Measurements from ENCODE around the gene ACTL6A.

The ACTL6A gene

GRCh38 chr3:179608931-179609720, 46.4 kb downstream of the ACTL6A start:
- TF ChIP-seq, protein P1, sequence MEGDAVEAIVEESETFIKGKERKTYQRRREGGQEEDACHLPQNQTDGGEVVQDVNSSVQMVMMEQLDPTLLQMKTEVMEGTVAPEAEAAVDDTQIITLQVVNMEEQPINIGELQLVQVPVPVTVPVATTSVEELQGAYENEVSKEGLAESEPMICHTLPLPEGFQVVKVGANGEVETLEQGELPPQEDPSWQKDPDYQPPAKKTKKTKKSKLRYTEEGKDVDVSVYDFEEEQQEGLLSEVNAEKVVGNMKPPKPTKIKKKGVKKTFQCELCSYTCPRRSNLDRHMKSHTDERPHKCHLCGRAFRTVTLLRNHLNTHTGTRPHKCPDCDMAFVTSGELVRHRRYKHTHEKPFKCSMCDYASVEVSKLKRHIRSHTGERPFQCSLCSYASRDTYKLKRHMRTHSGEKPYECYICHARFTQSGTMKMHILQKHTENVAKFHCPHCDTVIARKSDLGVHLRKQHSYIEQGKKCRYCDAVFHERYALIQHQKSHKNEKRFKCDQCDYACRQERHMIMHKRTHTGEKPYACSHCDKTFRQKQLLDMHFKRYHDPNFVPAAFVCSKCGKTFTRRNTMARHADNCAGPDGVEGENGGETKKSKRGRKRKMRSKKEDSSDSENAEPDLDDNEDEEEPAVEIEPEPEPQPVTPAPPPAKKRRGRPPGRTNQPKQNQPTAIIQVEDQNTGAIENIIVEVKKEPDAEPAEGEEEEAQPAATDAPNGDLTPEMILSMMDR (conservative IDR thresholded peaks at IDR 0.05; ENCODE audit: low read length) = no peak
- H3K4me3 ChIP-seq (ENCODE audit: low read length) = no peak overlapping the region
- no peak for DNase-seq (ENCODE audit: low read depth)

DNA sequence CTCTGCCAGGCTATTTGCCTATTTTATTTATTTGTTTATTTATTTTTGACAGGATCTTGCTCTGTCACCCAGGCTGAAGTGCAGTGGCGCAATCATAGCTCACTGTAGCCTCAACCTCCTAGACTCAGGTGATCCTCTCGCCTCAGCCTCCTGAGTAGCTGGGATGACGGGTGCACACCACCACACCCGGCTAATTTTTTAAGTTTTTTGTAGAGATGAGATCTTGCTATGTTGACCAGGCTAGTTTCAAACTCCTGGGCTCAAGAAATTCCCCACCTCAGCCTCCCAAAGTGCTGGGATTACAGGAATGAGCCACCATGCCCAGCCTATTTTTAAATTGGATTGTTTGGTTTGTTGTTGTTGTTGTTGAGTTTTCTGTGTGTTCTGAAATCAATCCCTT, 47.3 kb downstream of the ACTL6A start:
- no peak overlapping the region for H3K4me3 ChIP-seq (ENCODE audit: low read length)
- DNase-seq (ENCODE audit: low read depth) = no peak
- TF ChIP-seq, protein P1 (conservative IDR thresholded peaks at IDR 0.05; ENCODE audit: low read length) = no peak

DNA sequence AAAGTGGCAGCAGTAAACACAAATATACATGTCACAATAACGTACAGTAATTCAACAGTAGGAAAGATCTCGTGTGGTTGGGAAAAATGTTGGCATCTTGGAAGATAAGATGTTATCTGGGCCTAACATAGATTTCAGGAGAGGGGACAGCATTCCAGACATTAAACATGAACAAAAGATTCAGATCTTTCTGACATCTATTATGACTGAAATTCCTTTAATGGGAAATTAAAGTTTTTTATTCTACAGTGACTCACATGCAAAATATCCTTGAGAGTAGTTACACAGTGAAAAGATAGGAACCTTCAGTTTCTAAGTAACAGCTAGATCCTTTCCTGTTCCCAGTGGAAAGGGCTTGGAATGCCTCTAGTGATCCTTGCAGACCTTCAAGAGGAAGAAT, 51.1 kb downstream of the ACTL6A start:
- no peak overlapping the region for H3K4me3 ChIP-seq (ENCODE audit: low read length)
- peak; percentile 49 for DNase-seq (ENCODE audit: low read depth)
- TF ChIP-seq, protein P1 (conservative IDR thresholded peaks at IDR 0.05; ENCODE audit: low read length) = no peak

DNA sequence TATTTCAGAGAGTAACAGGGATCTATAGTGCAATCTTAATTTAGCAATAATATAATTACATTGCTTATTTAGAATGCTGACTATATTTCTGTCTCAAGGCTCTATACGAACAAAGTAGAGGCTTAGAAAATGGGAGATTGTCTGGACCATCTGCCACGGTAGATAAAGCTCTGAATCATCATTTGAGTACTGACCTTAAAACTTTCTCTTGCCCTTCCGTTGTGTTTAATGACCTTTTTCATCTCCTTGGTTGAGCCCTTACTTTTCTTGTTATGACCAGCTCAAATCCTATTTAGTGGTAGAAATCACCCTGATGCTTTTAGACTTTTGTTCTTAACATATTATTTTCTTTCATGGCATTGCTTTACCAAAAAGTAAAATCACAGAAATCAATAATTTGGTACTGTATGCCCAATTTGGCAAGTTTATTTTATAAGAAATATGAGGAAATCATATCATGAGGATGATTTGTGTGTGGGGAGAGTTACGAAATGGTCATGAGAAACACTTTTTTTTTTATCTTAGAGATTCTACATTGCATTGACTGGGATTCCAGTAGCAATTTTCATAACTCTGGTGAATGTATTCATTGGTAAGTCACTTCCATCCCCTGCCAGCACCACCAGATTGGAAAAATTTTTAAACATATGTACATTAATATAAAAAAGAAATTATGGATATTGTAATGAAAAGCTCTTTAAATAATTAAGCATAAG, 52.9 kb downstream of the ACTL6A start:
- DNase-seq (ENCODE audit: low read depth) = peak; percentile 15
- TF ChIP-seq, protein P1 (conservative IDR thresholded peaks at IDR 0.05; ENCODE audit: low read length) = no peak
- H3K4me3 ChIP-seq (ENCODE audit: low read length) = no peak overlapping the region

GRCh38 chr3:179622023-179622422, 59.3 kb downstream of the ACTL6A start:
- TF ChIP-seq, protein P1 (conservative IDR thresholded peaks at IDR 0.05; ENCODE audit: low read length) = no peak
- DNase-seq (ENCODE audit: low read depth) = no peak
- no peak overlapping the region for H3K4me3 ChIP-seq (ENCODE audit: low read length)

DNA sequence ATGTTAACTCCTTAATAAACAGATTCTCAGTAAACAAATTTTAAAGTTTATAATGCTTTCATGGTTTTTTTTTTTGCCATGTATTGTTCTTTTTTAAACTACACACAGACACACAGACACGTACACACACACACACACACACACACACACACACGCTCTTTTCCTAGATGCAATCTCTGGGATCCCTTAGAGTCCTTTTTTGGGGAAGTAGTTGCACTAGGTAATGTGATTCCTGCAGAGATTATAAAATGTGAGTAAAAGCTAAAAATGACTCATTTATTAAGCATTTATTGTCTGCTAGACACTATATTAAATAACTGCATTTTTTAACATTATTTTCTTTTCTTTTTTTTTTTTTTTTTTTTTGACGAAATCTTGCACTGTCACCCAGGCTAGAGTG, 61.7 kb downstream of the ACTL6A start:
- H3K4me3 ChIP-seq (ENCODE audit: low read length) = no peak overlapping the region
- no peak for DNase-seq (ENCODE audit: low read depth)
- TF ChIP-seq, protein P1 (conservative IDR thresholded peaks at IDR 0.05; ENCODE audit: low read length) = no peak

Data from AG10803 (cell line).